Renal cortical epithelial cell (primary cell): ENCODE data around the gene ANXA7. TPM values are rescaled to one million over a fixed set of nuclear protein-coding genes. Genes with fewer than 3 reads are reported as not detected.
"Not testable (repeated sequence)": the region's sequence is repeated elsewhere in the genome, so short reads cannot be mapped to it uniquely, and the experiment has no call there.

Experiments used
- DNase-seq: peaks from one replicate; pipeline ENCODE4 v3.0.0-alpha.2; 2011; ENCODE audit warnings: low read depth
- total RNA-seq: library from RNA; depleted of rRNA; stranded (reverse); fragments of >200 nt; gene quantifications from 2 replicates; pipeline ENCODE4 v1.2.3, GENCODE V29; 2014

Gene ANXA7
- total RNA-seq, 1 donor from 2014 or later, result 153 TPM

DNA sequence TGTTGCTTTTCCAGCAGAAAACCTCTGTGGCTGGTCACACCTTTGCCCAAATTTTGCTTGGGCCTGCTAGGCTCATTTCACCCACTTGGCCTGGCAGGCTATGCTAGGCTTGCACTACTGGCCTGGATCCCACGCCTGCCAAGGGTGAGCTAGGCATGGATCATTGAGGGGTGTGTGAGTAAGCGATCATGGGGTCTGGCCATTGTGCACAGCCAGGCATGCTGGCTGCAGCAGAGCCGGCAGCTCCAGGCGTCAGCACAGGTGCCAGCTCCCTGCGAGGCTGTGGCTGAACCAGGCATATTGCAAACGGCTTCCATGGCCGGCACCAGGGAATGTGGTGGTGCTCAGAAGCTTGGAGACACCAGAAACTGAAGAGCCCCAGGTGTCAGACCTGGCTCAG lies 74.4 kb downstream of the ANXA7 start:
- no peak for DNase-seq

GRCh38 chr10:73338801-73339368 lies 75.0 kb downstream of the ANXA7 start:
- peak; percentile 37 for DNase-seq

DNA sequence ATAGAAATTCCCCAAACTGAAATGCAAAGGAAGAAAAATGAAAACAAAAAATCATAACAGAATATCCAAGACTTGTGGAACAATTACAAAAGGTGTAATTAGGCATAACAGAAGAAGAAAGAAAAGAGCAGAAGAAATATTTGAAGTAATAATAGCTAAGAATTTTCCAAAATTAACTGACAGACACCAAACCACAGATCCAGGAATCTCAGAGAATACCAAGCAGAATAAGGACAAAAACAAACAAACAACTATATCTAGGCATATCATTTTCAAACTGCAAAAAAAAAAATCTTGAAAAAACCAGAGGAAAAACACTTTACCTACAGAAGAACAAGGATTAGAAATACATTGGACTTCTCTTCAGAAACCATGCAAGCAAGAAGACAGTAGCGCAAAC lies 80.7 kb downstream of the ANXA7 start:
- no peak for DNase-seq

- DNase-seq, result no peak
These were observed 81.5 kb downstream of the ANXA7 start for GRCh38 chr10:73332379-73332778.

- not testable (repeated sequence) for DNase-seq
These were observed 85.3 kb downstream of the ANXA7 start for GRCh38 chr10:73328523-73328922.

GRCh38 chr10:73325290-73325689 lies 88.6 kb downstream of the ANXA7 start:
- not testable (repeated sequence) for DNase-seq

Other genes with a start within 250 kb of the ANXA7 start
- 32.1 and 33.7 TPM in 2 replicates for gene ECD, start 246.1 kb downstream of the ANXA7 start, total RNA-seq
- gene FAM149B1, start 245.9 kb downstream of the ANXA7 start, total RNA-seq, result 18.9 and 31.2 TPM in 2 replicates
- 21.2 and 40.8 TPM in 2 replicates for gene DNAJC9, start 166.8 kb downstream of the ANXA7 start, total RNA-seq
- 53.4 and 106 TPM in 2 replicates for gene MRPS16, start 161.4 kb downstream of the ANXA7 start, total RNA-seq
- 0.52 and 3.7 TPM in 2 replicates for gene CFAP70, start 55.2 kb downstream of the ANXA7 start, total RNA-seq
- 0.69 and 1.5 TPM in 2 replicates for gene MSS51, start 19.5 kb upstream of the ANXA7 start, total RNA-seq
- 27.3 and 60.2 TPM in 2 replicates for gene PPP3CB, start 82.0 kb upstream of the ANXA7 start, total RNA-seq
- gene USP54, start 177.3 kb upstream of the ANXA7 start, total RNA-seq, result 46.7 and 61.1 TPM in 2 replicates
- gene MYOZ1, start 227.4 kb upstream of the ANXA7 start, total RNA-seq, result 0.87 and 1.0 TPM in 2 replicates
- gene SYNPO2L, start 242.0 kb upstream of the ANXA7 start, total RNA-seq, result not detected in 2 replicates